Peyer's patch (tissue), 4 donors: Measurements from ENCODE around the gene LAMB1. TPM values are rescaled to one million over a fixed set of nuclear protein-coding genes. Genes with fewer than 3 reads are reported as not detected.

Source experiments
- DNase-seq, 3 donors: peaks; one replicate each; pipeline ENCODE4 v3.0.0-alpha.2; 2017 to 2019
- H3K27ac ChIP-seq, 4 donors: fragments of 200-600 bp; sonication (generic); one replicate each; pipeline ENCODE4 v1.5.1; 2016 to 2019
- H3K27me3 ChIP-seq, 2 donors: fragments of 200-600 bp; sonication (generic); one replicate each; pipeline ENCODE4 v1.5.1; 2019
- H3K36me3 ChIP-seq, 3 donors: fragments of 200-600 bp; sonication (generic); one replicate each; pipeline ENCODE4 v1.5.1; 2016 to 2019
- H3K4me1 ChIP-seq, 4 donors: fragments of 200-600 bp; sonication (generic); one replicate each; pipeline ENCODE4 v1.5.1; 2016 to 2019
- H3K4me3 ChIP-seq, 4 donors: fragments of 200-600 bp; sonication (generic); 1 replicate in 3 of 4; 2 replicates in 1 of 4; pipeline ENCODE4 v1.5.1; 2016 to 2019; ENCODE audit warnings: mild to moderate bottlenecking in 1 of 4
- H3K9me3 ChIP-seq, 4 donors: fragments of 200-600 bp; sonication (generic); one replicate each; pipeline ENCODE4 v1.5.1; 2016 to 2019; ENCODE audit warnings: mild to moderate bottlenecking in 1 of 4
- CTCF ChIP-seq, 6 experiments: fragments of 450-650 bp in 4 of 6; fragments of 200-600 bp in 2 of 6; sonication (generic) in 1 of 6; IDR thresholded peaks; one replicate each; pipeline ENCODE4 v1.5.1; 2017 to 2019; ENCODE audit warnings: antibody characterized with exemption in 6 of 6, mild to moderate bottlenecking in 3 of 6, moderate library complexity in 1 of 6
- POLR2A ChIP-seq, 2 donors: fragments of 450-650 bp; IDR thresholded peaks; one replicate each; pipeline ENCODE4 v1.5.1; 2017; ENCODE audit warnings: antibody characterized with exemption in 2 of 2, mild to moderate bottlenecking in 2 of 2, moderate library complexity in 2 of 2
- total RNA-seq, 4 donors: library from RNA; depleted of rRNA; stranded (reverse); fragments of >200 nt; gene quantifications; one replicate each; pipeline ENCODE4 v1.1.0, GENCODE V29; 2016

Gene LAMB1
- total RNA-seq, 4 donors from 2014 or later: 97.6 to 821 (median 155) TPM

- no peak for DNase-seq
- no peaks in the 10 kb centered on the region for H3K9me3 ChIP-seq
- TF ChIP-seq CTCF (IDR thresholded peaks at IDR 0.05) (no peak), POLR2A (IDR thresholded peaks at IDR 0.05) (no peak)
- no peak overlapping the region for H3K4me3 ChIP-seq
- no peaks in the 10 kb centered on the region for H3K4me1 ChIP-seq
- H3K27me3 ChIP-seq: no peaks in the 10 kb centered on the region
- H3K27ac ChIP-seq: no peak overlapping the region
- no peaks in the 10 kb centered on the region for H3K36me3 ChIP-seq
These were observed 42.7 kb upstream of the LAMB1 start for GRCh38 chr7:108045669-108046068.

GRCh38 chr7:108045154-108045553 is 42.2 kb upstream of the LAMB1 start:
- Histone ChIP-seq H3K9me3 (no peaks in the 10 kb centered on the region), H3K4me1 (no peaks in the 10 kb centered on the region), H3K36me3 (no peaks in the 10 kb centered on the region), H3K27me3 (no peaks in the 10 kb centered on the region), H3K4me3 (no peak overlapping the region), H3K27ac (no peak overlapping the region)
- no peak for DNase-seq
- TF ChIP-seq CTCF (IDR thresholded peaks at IDR 0.05) (no peak), POLR2A (IDR thresholded peaks at IDR 0.05) (no peak)

DNA sequence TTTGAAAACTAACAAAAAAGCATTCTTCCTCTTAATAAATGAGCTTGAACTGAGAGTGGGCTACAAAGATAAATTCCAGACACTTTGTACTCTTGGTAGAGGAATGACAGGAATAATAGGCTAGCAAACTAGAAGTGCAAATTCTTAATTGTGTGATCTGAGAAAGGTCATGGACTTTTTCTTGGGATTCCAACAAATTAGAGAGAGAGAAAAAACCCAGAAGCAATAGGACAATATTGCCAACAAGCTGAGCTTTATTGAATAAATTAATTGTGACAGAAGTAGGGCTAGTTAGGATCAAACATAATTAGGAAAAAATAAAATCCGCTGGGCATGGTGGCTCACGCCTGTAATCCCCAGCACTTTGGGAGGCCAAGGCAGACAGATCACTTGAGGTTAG is 41.4 kb upstream of the LAMB1 start:
- H3K4me1 ChIP-seq: no peaks in the 10 kb centered on the region
- TF ChIP-seq CTCF (IDR thresholded peaks at IDR 0.05) (no peak), POLR2A (IDR thresholded peaks at IDR 0.05) (no peak)
- H3K27ac ChIP-seq: no peak overlapping the region
- no peaks in the 10 kb centered on the region for H3K27me3 ChIP-seq
- no peaks in the 10 kb centered on the region for H3K9me3 ChIP-seq
- H3K36me3 ChIP-seq: no peaks in the 10 kb centered on the region
- H3K4me3 ChIP-seq: no peak overlapping the region
- DNase-seq: no peak

- no peak for TF ChIP-seq CTCF (IDR thresholded peaks at IDR 0.05)
- TF ChIP-seq POLR2A (IDR thresholded peaks at IDR 0.05): no peak
- Histone ChIP-seq H3K27ac (no peak overlapping the region), H3K4me3 (no peak overlapping the region), H3K9me3 (no peaks in the 10 kb centered on the region), H3K27me3 (no peaks in the 10 kb centered on the region), H3K4me1 (no peaks in the 10 kb centered on the region), H3K36me3 (no peaks in the 10 kb centered on the region)
- DNase-seq: no peak
These were observed 36.0 kb upstream of the LAMB1 start for GRCh38 chr7:108038986-108039385.

GRCh38 chr7:108037741-108038140 is 34.8 kb upstream of the LAMB1 start:
- Histone ChIP-seq H3K36me3 (no peaks in the 10 kb centered on the region), H3K27me3 (no peaks in the 10 kb centered on the region), H3K27ac (no peak overlapping the region), H3K4me3 (no peak overlapping the region), H3K9me3 (no peaks in the 10 kb centered on the region), H3K4me1 (no peaks in the 10 kb centered on the region)
- no peak for TF ChIP-seq POLR2A (IDR thresholded peaks at IDR 0.05)
- TF ChIP-seq CTCF (IDR thresholded peaks at IDR 0.05): no peak
- DNase-seq: no peak

DNA sequence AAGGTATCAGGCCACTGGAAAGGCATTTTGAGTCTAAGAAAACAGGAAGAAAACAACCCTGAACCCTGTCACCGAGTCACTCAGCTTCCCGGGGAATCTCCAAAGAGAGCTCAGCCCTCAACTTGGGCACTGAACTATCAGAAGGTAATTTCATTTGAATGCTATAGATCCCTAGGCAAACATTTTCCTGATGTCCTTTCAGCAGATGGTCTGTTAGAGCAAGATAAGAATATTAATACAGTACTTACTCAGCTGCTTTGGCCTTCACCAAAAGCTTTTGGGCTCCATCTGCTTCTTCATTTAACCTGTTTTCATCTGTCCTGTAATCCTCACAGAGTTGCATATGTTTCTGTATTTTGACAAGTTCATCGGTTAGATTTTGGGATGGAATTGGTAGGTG is 34.2 kb upstream of the LAMB1 start:
- Histone ChIP-seq H3K36me3 (no peaks in the 10 kb centered on the region), H3K27ac (no peak overlapping the region), H3K27me3 (no peaks in the 10 kb centered on the region), H3K9me3 (no peaks in the 10 kb centered on the region), H3K4me3 (no peak overlapping the region), H3K4me1 (no peaks in the 10 kb centered on the region)
- TF ChIP-seq CTCF (IDR thresholded peaks at IDR 0.05) (no peak), POLR2A (IDR thresholded peaks at IDR 0.05) (no peak)
- DNase-seq: no peak
